Activated T-cell treated with anti-CD3 and anti-CD28 coated beads, Interleukin-2, amount 50 U/mL, for 72 hours (primary cell): ENCODE data around the gene ORM2. TPM values are rescaled to one million over a fixed set of nuclear protein-coding genes. Genes with fewer than 3 reads are reported as not detected.

Experiments
- ATAC-seq, 2 donors: fragments of 150-1000 bp; cut with Tn5 transposase; replicated peaks in 1 of 2; 2 replicates each; pipeline ENCODE4 v1.10.0; 2021; ENCODE audit warnings: moderate library complexity in 2 of 2, mild to moderate bottlenecking in 1 of 2
- DNase-seq, 2 donors: peaks; one replicate each; pipeline ENCODE4 v3.0.0; 2021 to 2022; ENCODE audit warnings: mixed read lengths in 1 of 2
- H3K27ac Mint-ChIP-seq: one replicate; pipeline ENCODE4 v1.8.0; 2022; ENCODE audit warnings: mild to moderate bottlenecking, moderate library complexity, mixed read lengths
- H3K27me3 Mint-ChIP-seq: one replicate; pipeline ENCODE4 v1.8.0; 2022; ENCODE audit warnings: low read depth, mixed read lengths
- H3K36me3 Mint-ChIP-seq, 2 donors: one replicate each; pipeline ENCODE4 v1.8.0; 2022; ENCODE audit warnings: mixed read lengths in 2 of 2, mild to moderate bottlenecking in 1 of 2; ENCODE audit not compliant: insufficient read depth in 2 of 2
- H3K4me1 Mint-ChIP-seq: one replicate; pipeline ENCODE4 v1.8.0; 2022; ENCODE audit warnings: low read depth, mixed read lengths
- H3K4me3 Mint-ChIP-seq, 2 donors: one replicate each; pipeline ENCODE4 v1.8.0; 2022; ENCODE audit warnings: mild to moderate bottlenecking in 2 of 2, mixed read lengths in 2 of 2, moderate library complexity in 2 of 2
- H3K9me3 Mint-ChIP-seq, 2 donors: one replicate each; pipeline ENCODE4 v1.8.0; 2022; ENCODE audit warnings: mixed read lengths in 2 of 2
- total RNA-seq, 2 donors: library from RNA; stranded (reverse); gene quantifications; one replicate each; pipeline ENCODE4 v1.2.3, GENCODE V29; 2022

The ORM2 gene
- total RNA-seq, 2 donors from 2014 or later: not detected

DNA sequence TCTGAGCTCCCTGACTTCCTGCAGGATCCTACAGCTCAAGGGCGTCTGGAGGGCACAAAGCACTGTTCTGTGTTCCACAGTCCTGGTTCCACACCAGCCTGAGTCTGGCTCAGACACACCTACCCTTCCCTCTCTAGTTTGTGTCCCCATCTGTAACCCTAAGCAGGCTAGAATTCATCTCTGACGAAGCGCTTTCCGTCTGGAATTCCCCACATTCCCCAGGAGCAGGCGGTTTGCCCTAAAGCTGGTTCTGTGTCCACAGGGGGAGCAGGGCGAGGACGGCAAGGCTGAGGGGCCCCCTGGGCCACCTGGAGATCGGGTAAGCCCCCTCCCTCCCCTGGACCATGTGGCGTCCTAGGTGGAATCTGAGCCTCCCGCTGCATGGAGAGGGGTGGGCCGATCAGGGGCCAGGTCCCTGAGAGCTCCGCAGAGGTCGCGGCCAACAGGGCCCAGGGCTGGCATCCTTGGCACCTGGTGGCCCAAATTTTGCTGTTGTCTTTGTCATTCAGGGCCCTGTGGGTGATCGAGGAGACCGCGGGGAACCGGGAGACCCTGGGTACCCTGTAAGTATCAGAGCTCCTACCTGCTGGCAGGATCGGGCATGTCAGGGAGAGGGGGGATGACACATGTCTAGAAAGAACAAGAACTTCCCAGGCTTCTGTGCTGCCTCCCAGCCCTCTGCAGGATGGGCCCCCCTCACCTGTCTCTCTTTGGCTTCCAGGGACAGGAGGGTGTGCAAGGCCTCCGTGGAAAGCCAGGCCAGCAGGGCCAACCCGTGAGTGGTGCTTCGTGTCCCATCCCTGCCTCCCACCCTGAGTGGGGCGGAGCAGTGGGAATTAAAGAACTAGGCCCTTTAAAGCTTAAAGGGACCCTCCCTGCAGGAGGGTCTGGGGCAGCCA, 41.2 kb upstream of the ORM2 start:
- H3K4me3 Mint-ChIP-seq: no peak overlapping the region
- no peaks in the 10 kb centered on the region for H3K9me3 Mint-ChIP-seq
- H3K4me1 Mint-ChIP-seq: no peaks in the 10 kb centered on the region
- H3K27me3 Mint-ChIP-seq: peaks cover 6% of the 10 kb centered on the region
- no peak for DNase-seq
- no peak overlapping the region for H3K27ac Mint-ChIP-seq
- H3K36me3 Mint-ChIP-seq: peaks cover 0 to 3% of the 10 kb centered on the region in 2 donors
- no peak for ATAC-seq

DNA sequence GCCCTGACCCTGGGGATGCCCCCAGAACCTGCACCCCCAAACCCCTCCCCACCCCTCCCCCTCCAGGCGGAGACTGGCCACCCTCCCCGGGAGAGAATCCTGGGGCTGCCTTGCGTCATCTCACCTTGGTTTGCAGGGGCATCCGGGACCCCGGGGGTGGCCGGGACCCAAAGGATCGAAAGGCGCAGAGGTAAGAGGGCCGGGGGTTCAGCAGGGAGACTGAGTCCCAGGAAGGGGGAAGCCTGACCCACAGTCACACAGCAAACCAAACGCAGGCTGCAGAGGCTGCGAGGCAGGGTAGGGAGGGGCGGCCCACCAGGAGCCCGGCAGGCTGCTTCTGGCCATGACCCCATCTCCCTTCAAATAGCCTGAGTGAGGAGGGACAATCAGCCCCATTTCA, 40.6 kb upstream of the ORM2 start:
- Mint-ChIP-seq H3K27ac (no peak overlapping the region), H3K9me3 (no peaks in the 10 kb centered on the region), H3K36me3 (peaks cover 0 to 4% of the 10 kb centered on the region in 2 donors), H3K4me3 (no peak overlapping the region), H3K27me3 (peaks cover 6% of the 10 kb centered on the region), H3K4me1 (no peaks in the 10 kb centered on the region)
- DNase-seq (no peak), ATAC-seq (no peak)

DNA sequence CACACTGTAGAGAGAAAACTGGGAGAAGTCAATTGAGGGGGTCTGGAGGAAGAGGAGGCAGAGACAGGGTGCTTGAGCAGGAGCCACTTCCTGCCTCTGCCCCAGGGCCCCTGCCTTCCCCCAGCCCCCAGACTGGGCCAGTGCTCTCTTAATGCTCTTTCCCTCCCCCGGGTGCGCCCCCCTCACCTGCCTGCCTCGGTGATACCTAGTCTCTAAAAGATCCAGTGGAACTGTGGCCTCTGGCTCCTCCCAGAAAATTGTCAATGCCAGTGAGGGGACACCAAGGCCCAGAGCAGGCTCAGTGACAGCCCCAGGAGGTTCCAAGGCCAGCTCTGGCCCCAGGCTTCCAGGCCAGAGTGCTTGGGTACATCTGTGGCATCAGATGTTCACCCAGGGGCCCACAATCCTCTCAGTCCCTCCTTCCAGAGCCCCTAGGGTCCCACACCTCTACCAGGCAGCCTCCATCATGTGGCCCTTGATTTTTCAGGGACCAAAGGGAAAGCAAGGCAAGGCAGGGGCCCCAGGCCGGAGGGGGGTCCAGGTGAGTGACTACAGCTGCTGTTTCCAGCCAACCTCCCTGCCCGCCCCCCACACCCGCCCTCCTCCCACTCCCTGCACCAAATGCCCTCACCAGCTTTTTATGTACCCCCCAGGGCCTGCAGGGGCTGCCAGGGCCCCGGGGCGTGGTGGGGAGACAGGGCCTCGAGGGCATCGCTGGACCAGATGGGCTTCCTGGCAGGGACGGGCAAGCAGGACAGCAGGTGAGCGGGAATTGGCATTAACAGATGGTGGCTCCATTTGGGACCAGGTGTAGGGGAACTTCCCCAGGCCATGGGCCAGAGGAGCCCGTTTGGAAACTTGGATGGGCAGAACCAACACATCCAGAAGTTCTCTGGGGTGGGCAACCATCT, 39.8 kb upstream of the ORM2 start:
- DNase-seq (no peak), ATAC-seq (no peak)
- H3K4me3 Mint-ChIP-seq: no peak overlapping the region
- H3K4me1 Mint-ChIP-seq: no peaks in the 10 kb centered on the region
- H3K27ac Mint-ChIP-seq: no peak overlapping the region
- H3K36me3 Mint-ChIP-seq: peaks cover 3 to 8% of the 10 kb centered on the region in 2 donors
- peaks cover 6% of the 10 kb centered on the region for H3K27me3 Mint-ChIP-seq
- peaks cover 0 to 4% of the 10 kb centered on the region in 2 donors for H3K9me3 Mint-ChIP-seq

DNA sequence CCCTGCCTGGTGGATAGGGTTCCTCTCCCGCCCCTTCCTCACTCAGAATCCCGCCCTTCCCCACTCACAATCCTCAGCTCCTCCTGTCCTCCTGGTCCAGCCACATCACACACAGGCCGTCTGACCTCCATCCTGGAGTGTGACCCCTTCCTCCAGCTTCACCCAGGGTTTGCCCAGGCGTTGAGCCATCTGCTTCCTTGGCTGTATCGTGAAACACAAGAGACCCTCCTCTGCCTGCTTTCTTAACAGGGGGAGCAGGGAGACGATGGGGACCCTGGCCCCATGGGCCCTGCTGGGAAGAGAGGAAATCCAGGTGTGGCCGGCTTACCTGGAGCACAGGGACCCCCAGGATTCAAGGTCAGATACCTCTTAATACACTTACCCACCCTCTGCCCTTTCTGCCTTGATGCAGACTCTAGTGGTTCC, 39.1 kb upstream of the ORM2 start:
- ATAC-seq (peak; percentile 13 to 36), DNase-seq (no peak)
- H3K36me3 Mint-ChIP-seq: peaks cover 5 to 10% of the 10 kb centered on the region in 2 donors
- no peak overlapping the region for H3K27ac Mint-ChIP-seq
- no peaks in the 10 kb centered on the region for H3K4me1 Mint-ChIP-seq
- H3K27me3 Mint-ChIP-seq: peaks cover 6% of the 10 kb centered on the region
- peaks cover 3 to 4% of the 10 kb centered on the region in 2 donors for H3K9me3 Mint-ChIP-seq
- H3K4me3 Mint-ChIP-seq: no peak overlapping the region

DNA sequence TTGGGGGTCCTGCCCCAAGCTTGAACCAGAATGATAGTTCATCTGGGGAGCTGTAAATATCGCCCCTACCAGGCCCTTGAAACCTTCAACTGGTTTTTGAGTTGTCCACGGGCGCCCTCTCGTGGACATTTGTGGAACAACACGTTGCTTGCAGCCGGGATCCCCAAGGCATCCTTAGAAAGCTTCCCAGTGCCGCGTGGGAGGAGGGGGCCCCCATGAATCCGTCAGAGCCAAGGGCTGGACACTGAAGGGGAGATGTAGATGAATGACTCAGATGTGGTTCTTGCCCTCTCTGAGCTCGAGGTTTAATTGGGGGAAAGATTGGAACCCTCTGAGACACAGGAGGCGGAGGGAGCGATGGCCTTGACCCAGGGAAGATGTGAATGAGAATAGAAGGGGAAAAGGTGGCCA, 38.6 kb upstream of the ORM2 start:
- Mint-ChIP-seq H3K9me3 (peaks cover 4 to 8% of the 10 kb centered on the region in 2 donors), H3K4me3 (no peak overlapping the region), H3K4me1 (no peaks in the 10 kb centered on the region), H3K36me3 (peaks cover 5 to 15% of the 10 kb centered on the region in 2 donors), H3K27me3 (peaks cover 6% of the 10 kb centered on the region), H3K27ac (no peak overlapping the region)
- ATAC-seq (peak; percentile 45 to 51), DNase-seq (peak; percentile 58 to 78)

DNA sequence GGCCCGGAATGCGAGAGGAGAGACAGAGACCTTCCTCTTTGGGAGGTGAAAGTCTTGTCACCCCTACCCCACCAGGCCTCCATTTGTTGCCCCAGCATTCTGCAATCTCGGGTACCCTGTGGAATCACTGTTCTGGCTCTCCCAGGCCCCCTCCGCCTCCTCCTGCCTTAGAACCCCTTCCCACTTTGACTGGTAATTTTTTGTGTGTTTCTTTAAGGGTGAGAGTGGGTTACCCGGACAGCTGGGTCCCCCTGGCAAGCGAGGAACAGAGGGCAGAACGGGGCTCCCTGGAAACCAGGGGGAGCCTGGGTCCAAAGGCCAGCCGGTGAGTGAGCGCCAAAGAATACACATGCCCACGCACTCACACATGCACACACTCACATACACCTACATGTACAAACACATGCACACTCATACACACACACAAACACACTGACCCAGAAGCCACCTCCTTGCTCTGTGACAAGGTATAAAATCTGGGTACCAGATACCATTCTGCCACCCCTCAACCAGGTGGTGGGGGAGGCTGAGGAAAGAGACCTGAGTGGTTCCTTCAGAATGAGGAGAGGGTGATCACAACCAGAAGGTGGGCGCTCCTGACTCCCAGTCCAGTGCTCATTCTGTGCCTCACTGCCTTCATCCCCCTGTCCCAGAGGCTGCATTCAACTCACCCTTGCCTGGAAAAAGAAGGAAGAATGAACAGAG, 37.6 kb upstream of the ORM2 start:
- Mint-ChIP-seq H3K4me1 (no peaks in the 10 kb centered on the region), H3K27ac (no peak overlapping the region), H3K9me3 (peaks cover 4 to 8% of the 10 kb centered on the region in 2 donors), H3K27me3 (peaks cover 6% of the 10 kb centered on the region), H3K36me3 (peaks cover 5 to 16% of the 10 kb centered on the region in 2 donors), H3K4me3 (no peak overlapping the region)
- DNase-seq (no peak), ATAC-seq (no peak)

DNA sequence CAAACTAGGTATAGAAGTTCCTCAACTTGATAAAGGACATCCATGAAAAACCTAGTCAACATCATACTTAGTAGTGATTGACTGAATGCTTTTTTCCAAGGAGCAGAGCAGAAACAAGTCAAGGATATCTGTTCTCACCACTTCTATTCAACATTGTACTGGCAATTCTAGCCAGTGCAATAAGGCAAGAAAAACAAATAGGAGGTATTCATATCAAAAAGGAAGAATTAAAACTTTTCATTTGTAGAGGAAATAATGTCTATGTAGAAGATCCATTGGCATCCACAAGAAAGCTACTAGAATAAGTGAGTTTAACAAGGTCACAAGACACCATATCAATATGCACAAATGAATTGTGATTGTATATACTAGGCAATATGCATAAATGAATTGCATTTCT, 35.0 kb upstream of the ORM2 start:
- Mint-ChIP-seq H3K27ac (no peak overlapping the region), H3K27me3 (peaks cover 6% of the 10 kb centered on the region), H3K9me3 (peaks cover 4 to 8% of the 10 kb centered on the region in 2 donors), H3K36me3 (peaks cover 5 to 16% of the 10 kb centered on the region in 2 donors), H3K4me1 (no peaks in the 10 kb centered on the region), H3K4me3 (no peak overlapping the region)
- no peak for ATAC-seq
- no peak for DNase-seq

DNA sequence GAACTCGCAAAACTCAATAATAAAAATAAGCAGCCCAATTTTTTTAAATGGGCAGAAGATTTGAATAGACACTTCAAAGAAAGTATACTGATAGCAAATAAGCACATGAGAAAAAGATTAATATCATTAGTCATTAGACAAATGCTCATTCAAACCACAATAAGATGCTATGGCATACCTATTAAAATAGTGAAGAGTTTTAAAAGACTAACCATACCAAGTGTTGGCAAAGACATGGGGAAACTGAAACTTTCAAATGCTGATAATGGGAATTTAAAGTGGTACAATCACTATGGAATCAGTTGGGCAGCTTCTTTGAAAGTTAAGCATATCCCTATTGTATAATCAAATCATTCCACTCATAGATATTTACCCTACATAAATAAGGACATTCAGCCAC, 33.3 kb upstream of the ORM2 start:
- H3K4me3 Mint-ChIP-seq: no peak overlapping the region
- no peaks in the 10 kb centered on the region for H3K4me1 Mint-ChIP-seq
- peaks cover 4 to 8% of the 10 kb centered on the region in 2 donors for H3K9me3 Mint-ChIP-seq
- DNase-seq (no peak), ATAC-seq (no peak)
- H3K27ac Mint-ChIP-seq: no peak overlapping the region
- H3K27me3 Mint-ChIP-seq: peaks cover under 1% of the 10 kb centered on the region
- H3K36me3 Mint-ChIP-seq: peaks cover 5 to 16% of the 10 kb centered on the region in 2 donors

DNA sequence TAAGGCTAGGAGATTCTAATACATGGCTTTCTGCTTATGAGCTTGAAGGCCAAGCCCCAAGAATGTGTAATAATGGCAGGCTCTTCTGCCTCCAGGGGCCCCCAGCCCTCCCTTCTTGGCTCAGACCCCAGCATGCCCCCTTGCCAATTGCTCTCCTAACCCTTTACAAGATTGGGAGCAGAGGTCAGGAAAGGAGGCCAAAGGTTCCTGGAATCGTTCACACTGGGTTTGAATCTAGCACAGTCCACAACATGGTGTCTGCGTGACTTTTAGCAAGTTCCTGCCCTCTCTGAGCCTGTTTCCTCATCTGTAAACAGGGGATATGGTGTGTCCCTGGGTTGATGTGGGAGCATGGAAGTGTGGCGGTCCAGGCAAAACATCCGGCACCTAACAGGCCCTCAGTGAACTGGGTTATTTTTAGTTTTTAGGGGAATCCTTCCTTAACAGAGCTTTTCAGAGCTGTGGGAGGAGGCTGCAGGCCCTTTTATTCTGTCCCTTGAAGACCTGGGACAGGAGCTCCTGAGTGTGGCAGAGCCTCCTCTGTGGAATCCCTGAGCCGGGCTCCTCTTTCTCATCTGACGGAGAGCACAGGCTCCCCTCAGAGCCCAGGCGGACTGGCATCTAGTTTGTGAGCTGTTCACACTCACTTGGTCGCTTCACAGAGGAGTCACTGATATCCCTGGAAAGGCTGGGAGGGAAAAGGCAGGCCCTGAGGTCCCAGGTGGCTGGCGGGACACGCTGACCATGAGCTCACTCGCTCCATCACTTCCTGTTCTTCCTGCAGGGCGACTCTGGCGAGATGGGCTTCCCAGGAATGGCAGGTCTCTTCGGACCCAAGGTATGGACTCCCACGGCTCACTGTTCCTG, 30.1 kb upstream of the ORM2 start:
- peaks cover 4 to 11% of the 10 kb centered on the region in 2 donors for H3K36me3 Mint-ChIP-seq
- no peak for ATAC-seq
- no peak overlapping the region for H3K4me3 Mint-ChIP-seq
- H3K27me3 Mint-ChIP-seq: no peaks in the 10 kb centered on the region
- no peaks in the 10 kb centered on the region for H3K4me1 Mint-ChIP-seq
- H3K27ac Mint-ChIP-seq: no peak overlapping the region
- no peak for DNase-seq
- H3K9me3 Mint-ChIP-seq: peaks cover 3 to 8% of the 10 kb centered on the region in 2 donors

DNA sequence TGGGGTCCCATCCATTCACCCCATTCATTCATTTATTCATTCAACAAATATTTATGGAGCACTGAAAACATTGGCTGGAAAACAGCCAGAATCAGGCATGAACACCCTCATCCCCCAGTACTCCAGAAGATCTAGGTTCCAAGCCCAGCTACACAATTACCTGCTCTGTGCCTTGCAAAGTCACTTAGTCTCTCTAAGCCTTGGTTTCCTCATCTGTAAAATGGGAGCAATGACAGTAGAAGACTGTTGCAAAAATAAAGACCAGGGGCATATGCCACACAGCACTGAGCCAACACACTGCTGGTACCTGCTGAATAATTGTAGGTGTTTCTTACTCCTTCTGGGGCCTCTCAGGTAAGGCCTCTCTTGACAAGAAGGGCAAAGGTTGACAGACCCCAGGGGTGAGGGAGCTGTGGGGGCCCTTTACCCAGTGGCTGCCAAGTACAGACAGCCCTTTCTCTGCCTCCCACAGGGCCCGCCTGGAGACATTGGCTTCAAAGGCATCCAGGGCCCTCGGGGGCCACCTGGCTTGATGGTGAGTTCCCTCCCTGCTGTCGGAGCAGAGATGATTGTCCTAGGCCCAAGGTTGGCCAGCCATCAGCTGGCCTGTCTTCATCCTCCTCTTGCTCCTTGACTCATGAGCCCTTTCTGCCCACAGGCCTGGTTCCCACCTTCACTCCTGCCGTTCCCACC, 29.4 kb upstream of the ORM2 start:
- H3K4me1 Mint-ChIP-seq: no peaks in the 10 kb centered on the region
- DNase-seq (no peak), ATAC-seq (no peak)
- H3K27ac Mint-ChIP-seq: no peak overlapping the region
- no peaks in the 10 kb centered on the region for H3K27me3 Mint-ChIP-seq
- no peak overlapping the region for H3K4me3 Mint-ChIP-seq
- peaks cover 0 to 6% of the 10 kb centered on the region in 2 donors for H3K36me3 Mint-ChIP-seq
- H3K9me3 Mint-ChIP-seq: peaks cover 0 to 5% of the 10 kb centered on the region in 2 donors

DNA sequence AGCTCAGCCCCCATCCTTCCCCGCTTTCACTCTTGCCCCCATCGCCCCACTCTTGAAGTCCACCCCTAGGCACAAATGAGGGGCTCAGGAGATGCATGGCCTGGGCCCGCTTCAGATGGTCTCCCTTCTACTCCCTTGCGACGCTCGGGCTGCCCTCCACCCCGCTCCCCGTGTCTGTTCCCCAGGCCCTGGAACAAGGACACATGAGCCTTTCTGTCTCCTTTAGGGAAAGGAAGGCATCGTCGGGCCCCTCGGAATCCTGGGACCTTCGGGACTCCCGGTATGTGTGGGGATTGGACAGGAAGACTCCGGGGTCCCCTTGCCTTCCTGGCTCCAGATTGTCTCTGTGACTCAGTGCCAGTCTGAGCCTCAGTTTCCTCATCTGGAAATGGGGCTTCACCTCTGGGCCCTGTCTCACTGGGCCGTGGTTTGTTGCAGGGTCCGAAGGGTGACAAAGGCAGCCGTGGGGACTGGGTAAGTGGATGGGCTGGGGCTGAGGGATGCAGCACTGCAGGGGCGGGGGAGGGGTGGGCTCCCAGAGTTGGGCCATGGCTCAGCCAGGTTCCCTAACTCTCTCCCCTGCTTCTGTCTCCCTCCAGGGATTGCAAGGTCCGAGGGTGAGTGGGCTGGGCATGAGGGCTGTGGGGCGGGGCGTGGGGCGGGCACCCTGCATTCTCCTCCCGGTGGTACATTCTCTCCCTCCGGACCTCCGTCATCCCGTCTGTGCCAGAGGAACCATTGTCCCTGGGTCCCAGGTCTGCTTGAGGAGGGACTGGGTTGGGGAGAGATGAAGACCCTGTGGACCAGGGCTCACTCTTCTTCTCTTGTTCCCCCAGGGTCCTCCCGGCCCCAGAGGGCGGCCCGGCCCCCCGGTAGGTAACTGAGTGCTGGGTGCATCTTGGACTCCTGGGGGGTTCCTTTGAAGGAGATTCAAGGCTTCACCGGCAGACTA, 28.5 kb upstream of the ORM2 start:
- Mint-ChIP-seq H3K36me3 (peaks cover 0 to under 1% of the 10 kb centered on the region in 2 donors), H3K4me1 (peaks cover 7% of the 10 kb centered on the region), H3K4me3 (no peak overlapping the region), H3K27ac (no peak overlapping the region), H3K9me3 (no peaks in the 10 kb centered on the region), H3K27me3 (no peaks in the 10 kb centered on the region)
- DNase-seq: no peak
- no peak for ATAC-seq
